Activated CD4-positive, alpha-beta T cell treated with anti-CD3 and anti-CD28 coated beads, Interleukin-2, amount 10 ng/mL, durations not matched to agents 24 days and 14 days (primary cell): ENCODE data around the gene ZNF581. TPM values are rescaled to one million over a fixed set of nuclear protein-coding genes. Genes with fewer than 3 reads are reported as not detected.

ENCODE experiments used
- DNase-seq: peaks from one replicate; pipeline ENCODE4 v3.0.0; 2022
- H3K27ac Mint-ChIP-seq: one replicate; pipeline ENCODE4 v1.8.0; 2022; ENCODE audit warnings: mild to moderate bottlenecking, mixed read lengths
- H3K27me3 Mint-ChIP-seq: one replicate; pipeline ENCODE4 v1.8.0; 2022; ENCODE audit warnings: mixed read lengths
- H3K36me3 Mint-ChIP-seq: one replicate; pipeline ENCODE4 v1.8.0; 2022; ENCODE audit warnings: low read depth, mild to moderate bottlenecking, mixed read lengths
- H3K4me1 Mint-ChIP-seq: one replicate; pipeline ENCODE4 v1.8.0; 2021; ENCODE audit warnings: mixed read lengths
- H3K4me3 Mint-ChIP-seq: one replicate; pipeline ENCODE4 v1.8.0; 2022; ENCODE audit warnings: mild to moderate bottlenecking, moderate library complexity, mixed read lengths
- H3K9me3 Mint-ChIP-seq: one replicate; pipeline ENCODE4 v1.8.0; 2021; ENCODE audit warnings: mixed read lengths
- intact Hi-C: fragments of 100-400 bp; cut with micrococcal nuclease; formaldehyde crosslinking; loops from one replicate; pipeline ENCODE4 v1.15.1; 2023
- total RNA-seq: library from RNA; stranded (reverse); gene quantifications from 2 replicates; pipeline ENCODE4 v1.2.3, GENCODE V29; 2022

ZNF581 gene
- total RNA-seq, 1 donor from 2014 or later = 32.7 TPM

GRCh38 chr19:55625004-55625326 lies 18.5 kb upstream of the ZNF581 start:
- H3K36me3 Mint-ChIP-seq = peaks cover 1% of the 10 kb centered on the region
- peaks cover 13% of the 10 kb centered on the region for H3K27me3 Mint-ChIP-seq
- H3K4me3 Mint-ChIP-seq = peak overlapping the region; percentile 96
- no peaks in the 10 kb centered on the region for H3K9me3 Mint-ChIP-seq
- DNase-seq = no peak
- intact Hi-C loops = loop anchor here (10.0 kb wide), 1 partner anchor 1160 kb away; the partner anchor contains the start of gene LENG9
- H3K4me1 Mint-ChIP-seq = peaks cover 43% of the 10 kb centered on the region
- H3K27ac Mint-ChIP-seq = peak overlapping the region; percentile 99

- Mint-ChIP-seq H3K27me3 (peaks cover 14% of the 10 kb centered on the region), H3K9me3 (no peaks in the 10 kb centered on the region), H3K36me3 (peaks cover 1% of the 10 kb centered on the region), H3K27ac (peak overlapping the region; percentile 84), H3K4me3 (peak overlapping the region; percentile 75), H3K4me1 (peaks cover 34% of the 10 kb centered on the region)
- DNase-seq = peak; percentile 92
- intact Hi-C loops = loop anchor here (10.0 kb wide), 1 partner anchor 1162 kb away; the partner anchor contains the start of gene LENG9
These were observed 17.1 kb upstream of the ZNF581 start for GRCh38 chr19:55626350-55626749.

GRCh38 chr19:55632463-55632834 lies 11.0 kb upstream of the ZNF581 start:
- intact Hi-C loops = loop anchor here (1.0 kb wide), 2 partner anchors 8 to 21 kb away; partner anchors contain the start of gene ZNF784
- Mint-ChIP-seq H3K9me3 (no peaks in the 10 kb centered on the region), H3K27ac (peak overlapping the region; percentile 3), H3K4me1 (peaks cover 38% of the 10 kb centered on the region), H3K36me3 (peaks cover 17% of the 10 kb centered on the region), H3K27me3 (peaks cover 13% of the 10 kb centered on the region), H3K4me3 (no peak overlapping the region)
- DNase-seq = peak; percentile 97

GRCh38 chr19:55633861-55634260 lies 9.6 kb upstream of the ZNF581 start:
- Mint-ChIP-seq H3K27me3 (peaks cover 6% of the 10 kb centered on the region), H3K4me1 (peaks cover 44% of the 10 kb centered on the region), H3K36me3 (peaks cover 26% of the 10 kb centered on the region), H3K27ac (no peak overlapping the region), H3K9me3 (peaks cover under 1% of the 10 kb centered on the region), H3K4me3 (no peak overlapping the region)
- intact Hi-C loops = loop anchor here (2.0 kb wide), 1 partner anchor 41 kb away; the partner anchor contains the start of gene EPN1
- DNase-seq = no peak

- peaks cover 49% of the 10 kb centered on the region for H3K4me1 Mint-ChIP-seq
- H3K36me3 Mint-ChIP-seq = peaks cover 33% of the 10 kb centered on the region
- peak overlapping the region; percentile 100 for H3K27ac Mint-ChIP-seq
- peaks cover 3% of the 10 kb centered on the region for H3K9me3 Mint-ChIP-seq
- peaks cover 3% of the 10 kb centered on the region for H3K27me3 Mint-ChIP-seq
- peak; percentile 65 for DNase-seq
- intact Hi-C loops = loop anchor here (1.0 to 2.0 kb wide), 2 partner anchors 8 to 39 kb away; partner anchors contain the start of genes EPN1 and ZNF581
- H3K4me3 Mint-ChIP-seq = peak overlapping the region; percentile 100
These were observed 8.1 kb upstream of the ZNF581 start for GRCh38 chr19:55635334-55635717.

- intact Hi-C loops = loop anchor here (1.0 to 2.0 kb wide), 2 partner anchors 7 to 39 kb away; partner anchors contain the start of genes EPN1 and ZNF581
- Mint-ChIP-seq H3K4me3 (peak overlapping the region; percentile 100), H3K27ac (peak overlapping the region; percentile 100), H3K27me3 (peaks cover 3% of the 10 kb centered on the region), H3K4me1 (peaks cover 52% of the 10 kb centered on the region), H3K9me3 (peaks cover 3% of the 10 kb centered on the region), H3K36me3 (peaks cover 35% of the 10 kb centered on the region)
- DNase-seq = no peak
These were observed 7.5 kb upstream of the ZNF581 start for GRCh38 chr19:55635856-55636440.

- Mint-ChIP-seq H3K9me3 (peaks cover 3% of the 10 kb centered on the region), H3K4me3 (peak overlapping the region; percentile 100), H3K4me1 (peaks cover 48% of the 10 kb centered on the region), H3K36me3 (peaks cover 37% of the 10 kb centered on the region), H3K27me3 (no peaks in the 10 kb centered on the region), H3K27ac (peak overlapping the region; percentile 100)
- intact Hi-C loops = no loop called here
- DNase-seq = no peak
These were observed 6.7 kb upstream of the ZNF581 start for GRCh38 chr19:55636723-55637122.

- Mint-ChIP-seq H3K27ac (peak overlapping the region; percentile 2), H3K9me3 (peaks cover 3% of the 10 kb centered on the region), H3K4me3 (peak overlapping the region; percentile 36), H3K27me3 (no peaks in the 10 kb centered on the region), H3K36me3 (peaks cover 40% of the 10 kb centered on the region), H3K4me1 (peaks cover 43% of the 10 kb centered on the region)
- no peak for DNase-seq
- intact Hi-C loops = no loop called here
These were observed 5.9 kb upstream of the ZNF581 start for GRCh38 chr19:55637534-55637933.

- Mint-ChIP-seq H3K27ac (peak overlapping the region; percentile 93), H3K36me3 (peaks cover 48% of the 10 kb centered on the region), H3K4me3 (peak overlapping the region; percentile 61), H3K4me1 (peaks cover 50% of the 10 kb centered on the region), H3K27me3 (no peaks in the 10 kb centered on the region), H3K9me3 (peaks cover 3% of the 10 kb centered on the region)
- DNase-seq = peak; percentile 87
- intact Hi-C loops = no loop called here
These were observed 4.5 kb upstream of the ZNF581 start for GRCh38 chr19:55638864-55639359.

GRCh38 chr19:55640043-55640576 lies 3.3 kb upstream of the ZNF581 start:
- Mint-ChIP-seq H3K36me3 (peaks cover 50% of the 10 kb centered on the region), H3K9me3 (peaks cover 3% of the 10 kb centered on the region), H3K4me3 (peak overlapping the region; percentile 90), H3K4me1 (peaks cover 48% of the 10 kb centered on the region), H3K27me3 (no peaks in the 10 kb centered on the region), H3K27ac (peak overlapping the region; percentile 93)
- intact Hi-C loops = loop anchor here (5.0 kb wide), 1 partner anchor 523 kb away; the partner anchor contains the start of gene PPP1R12C
- peak; percentile 90 for DNase-seq

GRCh38 chr19:55640577-55641425 lies 2.6 kb upstream of the ZNF581 start, which contains the start of gene ZNF580:
Gene ZNF580, plus strand, starts transcription at chr19:55641002. Its CDS starts 1,507 bp downstream, at chr19:55642509.
- Mint-ChIP-seq H3K4me3 (peak within 1 kb of the TSS; percentile 90), H3K9me3 (peaks cover 3% of the 10 kb centered on the region), H3K27ac (peak within 1 kb of the TSS; percentile 93), H3K36me3 (peaks cover 51% of the 10 kb centered on the region), H3K4me1 (peaks cover 43% of the 10 kb centered on the region), H3K27me3 (no peaks in the 10 kb centered on the region)
- peak; percentile 90 for DNase-seq
- intact Hi-C loops = loop anchor here (5.0 kb wide), 1 partner anchor 524 kb away; the partner anchor contains the start of gene PPP1R12C

GRCh38 chr19:55641426-55642152 lies 1.9 kb upstream of the ZNF581 start:
- intact Hi-C loops = loop anchor here (5.0 kb wide), 1 partner anchor 524 kb away; the partner anchor contains the start of gene PPP1R12C
- peaks cover 3% of the 10 kb centered on the region for H3K9me3 Mint-ChIP-seq
- peak; percentile 73 for DNase-seq

More at GRCh38 chr19:55641426-55642152, 1.9 kb upstream of the ZNF581 start:
- peak overlapping the region; percentile 90 for H3K4me3 Mint-ChIP-seq
- H3K27me3 Mint-ChIP-seq = no peaks in the 10 kb centered on the region
- peak overlapping the region; percentile 92 for H3K27ac Mint-ChIP-seq
- peaks cover 50% of the 10 kb centered on the region for H3K36me3 Mint-ChIP-seq
- peaks cover 35% of the 10 kb centered on the region for H3K4me1 Mint-ChIP-seq
